ENCODE measurements around the gene TGFA.

DNA sequence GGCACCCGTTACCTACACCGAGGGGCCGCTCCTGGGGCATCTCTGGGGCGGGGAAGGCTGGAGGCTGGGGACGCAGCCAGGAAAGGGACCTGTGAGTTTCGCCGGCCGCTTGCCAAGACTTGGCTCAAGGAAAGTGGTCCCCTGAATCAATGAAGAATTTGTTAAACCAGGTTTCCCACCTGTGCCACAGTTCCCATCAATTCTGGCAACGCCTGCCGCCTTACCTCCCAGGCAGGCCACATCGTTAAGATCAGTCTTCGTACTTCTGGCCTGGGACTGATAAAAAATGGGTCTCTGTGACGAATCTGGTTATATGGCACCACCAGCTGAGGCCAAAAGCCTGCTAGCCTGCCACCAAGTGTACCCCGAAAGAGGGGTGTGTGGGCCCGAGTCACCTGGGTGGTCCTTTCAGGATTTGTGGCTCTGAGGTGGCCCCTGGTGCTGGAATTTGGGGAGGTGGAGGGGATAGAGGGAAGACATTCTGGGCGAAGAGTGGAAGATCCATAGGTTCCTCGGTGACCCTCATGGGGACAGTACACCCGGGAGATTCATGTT, 789 bp upstream of the TGFA start:
- TF ChIP-seq, protein P1, sequence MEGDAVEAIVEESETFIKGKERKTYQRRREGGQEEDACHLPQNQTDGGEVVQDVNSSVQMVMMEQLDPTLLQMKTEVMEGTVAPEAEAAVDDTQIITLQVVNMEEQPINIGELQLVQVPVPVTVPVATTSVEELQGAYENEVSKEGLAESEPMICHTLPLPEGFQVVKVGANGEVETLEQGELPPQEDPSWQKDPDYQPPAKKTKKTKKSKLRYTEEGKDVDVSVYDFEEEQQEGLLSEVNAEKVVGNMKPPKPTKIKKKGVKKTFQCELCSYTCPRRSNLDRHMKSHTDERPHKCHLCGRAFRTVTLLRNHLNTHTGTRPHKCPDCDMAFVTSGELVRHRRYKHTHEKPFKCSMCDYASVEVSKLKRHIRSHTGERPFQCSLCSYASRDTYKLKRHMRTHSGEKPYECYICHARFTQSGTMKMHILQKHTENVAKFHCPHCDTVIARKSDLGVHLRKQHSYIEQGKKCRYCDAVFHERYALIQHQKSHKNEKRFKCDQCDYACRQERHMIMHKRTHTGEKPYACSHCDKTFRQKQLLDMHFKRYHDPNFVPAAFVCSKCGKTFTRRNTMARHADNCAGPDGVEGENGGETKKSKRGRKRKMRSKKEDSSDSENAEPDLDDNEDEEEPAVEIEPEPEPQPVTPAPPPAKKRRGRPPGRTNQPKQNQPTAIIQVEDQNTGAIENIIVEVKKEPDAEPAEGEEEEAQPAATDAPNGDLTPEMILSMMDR (IDR thresholded peaks at IDR 0.05; ENCODE audit: low read depth, low read length): no peak
- TF ChIP-seq EZH2phosphoT487 (IDR thresholded peaks at IDR 0.05; ENCODE audit: low read depth): no peak

All from OCI-LY3 (cell line).